ENCODE results near the gene TNNT3. TPM values are rescaled to one million over a fixed set of nuclear protein-coding genes. Genes with fewer than 3 reads are reported as not detected.

TNNT3 gene
- total RNA-seq, 1 experiment from 2014 or later, result 0.88 TPM

- ChIA-PET POLR2A (no interaction called here), CTCF (no interaction called here)
- no peak for TF ChIP-seq CTCF (IDR thresholded peaks at IDR 0.05; ENCODE audit: insufficient read depth in 1 of 2, low read depth in 1 of 2, low read length in 1 of 2, severe bottlenecking in 1 of 2, unreplicated experiment in 1 of 2)
- no TSS peak for BruUV-seq (replicated peaks)
- no peak for DNase-seq
- Histone ChIP-seq H3K27me3 (replicated peaks; ENCODE audit: control insufficient read depth, insufficient read depth, low read length) (no peaks in the 10 kb centered on the region), H3K9me3 (no peaks in the 10 kb centered on the region), H3K4me3 (ENCODE audit: low read depth, low read length) (no peak overlapping the region), H3K36me3 (ENCODE audit: control insufficient read depth, insufficient read depth, low read length) (no peaks in the 10 kb centered on the region), H3K4me1 (no peaks in the 10 kb centered on the region)
- intact Hi-C loops (cut with micrococcal nuclease; ENCODE audit: unreplicated experiment), result no loop called here
- H3K4me1 Mint-ChIP-seq (ENCODE audit: low read depth, unreplicated experiment), result no peaks in the 10 kb centered on the region
- H3K9me3 Mint-ChIP-seq (ENCODE audit: unreplicated experiment), result no peaks in the 10 kb centered on the region
- H3K36me3 Mint-ChIP-seq (ENCODE audit: insufficient read depth, unreplicated experiment), result no peaks in the 10 kb centered on the region
- no peak overlapping the region for H3K27ac Mint-ChIP-seq (ENCODE audit: unreplicated experiment)
- no peaks in the 10 kb centered on the region for H3K27me3 Mint-ChIP-seq (ENCODE audit: insufficient read depth, unreplicated experiment)
- H3K4me3 Mint-ChIP-seq (ENCODE audit: unreplicated experiment), result no peak overlapping the region
Observed at GRCh38 chr11:1899090-1899489, 20.4 kb upstream of the TNNT3 start.

GRCh38 chr11:1899686-1900085 lies 19.8 kb upstream of the TNNT3 start:
- Mint-ChIP-seq H3K4me1 (ENCODE audit: low read depth, unreplicated experiment) (no peaks in the 10 kb centered on the region), H3K4me3 (ENCODE audit: unreplicated experiment) (no peak overlapping the region), H3K9me3 (ENCODE audit: unreplicated experiment) (no peaks in the 10 kb centered on the region), H3K36me3 (ENCODE audit: insufficient read depth, unreplicated experiment) (no peaks in the 10 kb centered on the region), H3K27me3 (ENCODE audit: insufficient read depth, unreplicated experiment) (no peaks in the 10 kb centered on the region), H3K27ac (ENCODE audit: unreplicated experiment) (no peak overlapping the region)
- Histone ChIP-seq H3K4me3 (ENCODE audit: low read depth, low read length) (no peak overlapping the region), H3K9me3 (no peaks in the 10 kb centered on the region), H3K36me3 (ENCODE audit: control insufficient read depth, insufficient read depth, low read length) (no peaks in the 10 kb centered on the region), H3K27me3 (replicated peaks; ENCODE audit: control insufficient read depth, insufficient read depth, low read length) (no peaks in the 10 kb centered on the region), H3K4me1 (no peaks in the 10 kb centered on the region)
- intact Hi-C loops (cut with micrococcal nuclease; ENCODE audit: unreplicated experiment), result no loop called here
- CTCF ChIA-PET, result no interaction called here
- POLR2A ChIA-PET, result no interaction called here
- no peak for TF ChIP-seq CTCF (IDR thresholded peaks at IDR 0.05; ENCODE audit: insufficient read depth in 1 of 2, low read depth in 1 of 2, low read length in 1 of 2, severe bottlenecking in 1 of 2, unreplicated experiment in 1 of 2)
- no TSS peak for BruUV-seq (replicated peaks)
- no peak for DNase-seq

- H3K9me3 ChIP-seq, result no peaks in the 10 kb centered on the region
- peaks cover 6% of the 10 kb centered on the region for H3K4me1 Mint-ChIP-seq (ENCODE audit: low read depth, unreplicated experiment)
- intact Hi-C loops (cut with micrococcal nuclease; ENCODE audit: unreplicated experiment), result no loop called here
- no peak overlapping the region for H3K4me3 Mint-ChIP-seq (ENCODE audit: unreplicated experiment)
- CTCF ChIA-PET, result interaction anchor here (0.8 to 1.8 kb wide), 2 partner anchors 24 to 237 kb away, joined by 5 to 7 read pairs; no protein-coding TSS in a partner anchor
- DNase-seq, result no peak
- no TSS peak for BruUV-seq (replicated peaks)
- no peaks in the 10 kb centered on the region for H3K27me3 ChIP-seq (replicated peaks; ENCODE audit: control insufficient read depth, insufficient read depth, low read length)
- no peak overlapping the region for H3K27ac Mint-ChIP-seq (ENCODE audit: unreplicated experiment)
- TF ChIP-seq CTCF (IDR thresholded peaks at IDR 0.05; ENCODE audit: insufficient read depth in 1 of 2, low read depth in 1 of 2, low read length in 1 of 2, severe bottlenecking in 1 of 2, unreplicated experiment in 1 of 2), result no peak
- H3K36me3 Mint-ChIP-seq (ENCODE audit: insufficient read depth, unreplicated experiment), result no peaks in the 10 kb centered on the region
- no peak overlapping the region for H3K4me3 ChIP-seq (ENCODE audit: low read depth, low read length)
- no peaks in the 10 kb centered on the region for H3K4me1 ChIP-seq
- no peaks in the 10 kb centered on the region for H3K27me3 Mint-ChIP-seq (ENCODE audit: insufficient read depth, unreplicated experiment)
- POLR2A ChIA-PET, result no interaction called here
- no peaks in the 10 kb centered on the region for H3K36me3 ChIP-seq (ENCODE audit: control insufficient read depth, insufficient read depth, low read length)
- no peaks in the 10 kb centered on the region for H3K9me3 Mint-ChIP-seq (ENCODE audit: unreplicated experiment)
Observed at GRCh38 chr11:1906181-1906580, 13.3 kb upstream of the TNNT3 start.

All from Caco-2 (cell line).